Right lobe of liver (tissue), 6 donors: ENCODE measurements around the gene ZNF697. TPM values are rescaled to one million over a fixed set of nuclear protein-coding genes. Genes with fewer than 3 reads are reported as not detected.
"Not testable (repeated sequence)": the region's sequence is repeated elsewhere in the genome, so short reads cannot be mapped to it uniquely, and the experiment has no call there.

Source experiments
- ATAC-seq, 4 donors: fragments of 200-7000 bp; cut with Tn5 transposase; one replicate each; pipeline ENCODE4 v1.9.1; 2020; ENCODE audit warnings: mild to moderate bottlenecking in 4 of 4, moderate library complexity in 4 of 4
- DNase-seq, 3 donors: peaks; one replicate each; pipeline ENCODE4 v3.0.0-alpha.2; 2020
- H3K27ac ChIP-seq, 3 donors: fragments of 200-600 bp; one replicate each; pipeline ENCODE4 v1.8.0; 2022
- H3K27me3 ChIP-seq, 2 donors: fragments of 200-600 bp; one replicate each; pipeline ENCODE4 v1.8.0; 2022
- H3K36me3 ChIP-seq, 4 donors: fragments of 200-600 bp; sonication (generic) in 1 of 4; one replicate each; pipeline versions ENCODE4 v1.5.1 to v1.8.0; 2017 to 2022; ENCODE audit warnings: control low read depth in 1 of 4
- H3K4me1 ChIP-seq, 4 donors: fragments of 200-600 bp; sonication (generic) in 1 of 4; one replicate each; pipeline versions ENCODE4 v1.5.1 to v1.8.0; 2017 to 2022; ENCODE audit warnings: control low read depth in 1 of 4
- H3K4me3 ChIP-seq, 3 donors: fragments of 200-600 bp; one replicate each; pipeline ENCODE4 v1.8.0; 2022
- H3K9me3 ChIP-seq, 4 donors: fragments of 200-600 bp; sonication (generic) in 1 of 4; one replicate each; pipeline versions ENCODE4 v1.5.1 to v1.8.0; 2017 to 2022; ENCODE audit warnings: control low read depth in 1 of 4
- POLR2A ChIP-seq: fragments of 450-650 bp; IDR thresholded peaks from one replicate; pipeline ENCODE4 v1.6.1; 2017; ENCODE audit warnings: antibody characterized with exemption, mild to moderate bottlenecking
- WGBS: methylation state at CpG from one replicate; pipeline ENCODE4 v1.1.6; 2018; ENCODE audit warnings: low coverage, low lambda C conversion rate; ENCODE audit not compliant: insufficient coverage; ENCODE audit errors: missing lambda C conversion rate; 5-methylcytosine and 5-hydroxymethylcytosine counted together
- intact Hi-C, 2 donors: fragments of 100-400 bp; cut with DNase I; formaldehyde crosslinking; loops; one replicate each; pipeline versions ENCODE4 v1.11.2 to v1.14.1; 2022
- long read RNA-seq: library from polyadenylated mRNA; unstranded; transcript quantifications from one replicate; pipeline ENCODE4 v2.0.0, GENCODE V29; 2019
- total RNA-seq, 6 experiments: library from RNA; depleted of rRNA in 2 of 6; stranded (reverse); fragments of >200 nt in 2 of 6; fragmentation: NEBNext Ultra II Directional in 3 of 6; extraction: Animal tissue kit (Norgen Biotek cat#: 25700) in 3 of 6; gene quantifications; one replicate each; pipeline versions ENCODE4 v1.1.0 to v1.2.4, GENCODE V29; 2016 to 2023
- TF ChIP-seq, protein P1 (sequence below), 4 donors: fragments of 200-600 bp in 3 of 4; fragments of 450-650 bp in 1 of 4; IDR thresholded peaks; one replicate each; pipeline versions ENCODE4 v1.5.1 to v1.8.0; 2016 to 2022; ENCODE audit warnings: antibody characterized with exemption in 4 of 4, mild to moderate bottlenecking in 2 of 4
- donor health status: DM: no; HTN: yes; CAD: no.
- donor health status: DM: no; HTN: no; CAD: no.
- donor health status: DM: no; HTN: no; CAD: no.
- donor health status: DM: no; HTN: yes; CAD: no.
- donor health status: DM: no; HTN: yes; CAD: no.

The ZNF697 gene
- 1 to 10 TPM; 2.6 to 6.9 (median 3.4) TPM for total RNA-seq
- long read RNA-seq: 0 reads

- TF ChIP-seq POLR2A: peak; percentile 97
- TF ChIP-seq, protein P1, sequence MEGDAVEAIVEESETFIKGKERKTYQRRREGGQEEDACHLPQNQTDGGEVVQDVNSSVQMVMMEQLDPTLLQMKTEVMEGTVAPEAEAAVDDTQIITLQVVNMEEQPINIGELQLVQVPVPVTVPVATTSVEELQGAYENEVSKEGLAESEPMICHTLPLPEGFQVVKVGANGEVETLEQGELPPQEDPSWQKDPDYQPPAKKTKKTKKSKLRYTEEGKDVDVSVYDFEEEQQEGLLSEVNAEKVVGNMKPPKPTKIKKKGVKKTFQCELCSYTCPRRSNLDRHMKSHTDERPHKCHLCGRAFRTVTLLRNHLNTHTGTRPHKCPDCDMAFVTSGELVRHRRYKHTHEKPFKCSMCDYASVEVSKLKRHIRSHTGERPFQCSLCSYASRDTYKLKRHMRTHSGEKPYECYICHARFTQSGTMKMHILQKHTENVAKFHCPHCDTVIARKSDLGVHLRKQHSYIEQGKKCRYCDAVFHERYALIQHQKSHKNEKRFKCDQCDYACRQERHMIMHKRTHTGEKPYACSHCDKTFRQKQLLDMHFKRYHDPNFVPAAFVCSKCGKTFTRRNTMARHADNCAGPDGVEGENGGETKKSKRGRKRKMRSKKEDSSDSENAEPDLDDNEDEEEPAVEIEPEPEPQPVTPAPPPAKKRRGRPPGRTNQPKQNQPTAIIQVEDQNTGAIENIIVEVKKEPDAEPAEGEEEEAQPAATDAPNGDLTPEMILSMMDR (IDR thresholded peaks at IDR 0.05): peak in 2 of 4 donors; percentile 21 to 38
- no peaks in the 10 kb centered on the region for H3K9me3 ChIP-seq
- H3K4me3 ChIP-seq: peak within 1 kb of the TSS; percentile 80 to 84 (median 83)
- no peaks in the 10 kb centered on the region for H3K36me3 ChIP-seq
- peak within 1 kb of the TSS; percentile 89 to 94 (median 91) for H3K27ac ChIP-seq
- DNase-seq: peak; percentile 98 to 100 (median 99)
- H3K4me1 ChIP-seq: peaks cover 0 to 7% (median 3%) of the 10 kb centered on the region in 4 donors
- H3K27me3 ChIP-seq: no peaks in the 10 kb centered on the region
- ATAC-seq: peak; percentile 91 to 98 (median 94)
- WGBS: under 1% methylated on average over 40 of the region's 81 CpGs
- intact Hi-C loops: no loop called here
Observed at GRCh38 chr1:119647734-119648619, at the start of gene ZNF697. ZNF697 (minus strand) TSS chr1:119648266; CDS start chr1:119626100, 22,166 bp downstream.

GRCh38 chr1:119697598-119697997 is 49.5 kb upstream of the ZNF697 start:
- Histone ChIP-seq H3K4me3 (no peak overlapping the region), H3K27me3 (no peaks in the 10 kb centered on the region), H3K36me3 (no peaks in the 10 kb centered on the region), H3K9me3 (peaks cover 0 to 5% (median 0%) of the 10 kb centered on the region in 4 donors), H3K27ac (no peak overlapping the region), H3K4me1 (no peaks in the 10 kb centered on the region)
- WGBS: 64% methylated on average over 3 of the region's 3 CpGs
- TF ChIP-seq POLR2A: no peak
- TF ChIP-seq, protein P1 (IDR thresholded peaks at IDR 0.05): no peak
- no peak for ATAC-seq
- intact Hi-C loops: no loop called here
- DNase-seq: no peak

DNA sequence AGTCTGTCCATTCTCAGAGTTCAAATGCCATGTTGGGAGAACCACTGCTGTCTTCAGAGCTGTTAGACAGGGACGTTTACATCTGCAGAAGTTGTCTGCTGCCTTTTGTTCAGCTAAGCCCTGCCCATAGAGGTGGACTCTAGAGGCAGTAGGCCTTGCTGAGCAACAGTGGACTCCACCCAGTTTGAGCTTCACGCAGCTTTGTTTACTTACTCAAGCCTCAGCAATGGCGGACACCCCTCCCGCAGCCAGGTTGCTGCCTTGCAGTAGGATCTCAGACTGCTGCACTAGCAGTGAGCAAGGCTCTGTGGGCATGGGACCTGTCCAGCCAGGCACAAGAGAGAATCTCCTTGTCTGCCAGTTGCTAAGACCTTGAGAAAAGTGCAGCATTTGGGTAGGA is 48.8 kb upstream of the ZNF697 start:
- intact Hi-C loops, H3K27ac ChIP-seq, ATAC-seq, H3K27me3 ChIP-seq, DNase-seq, H3K9me3 ChIP-seq, H3K4me3 ChIP-seq, H3K4me1 ChIP-seq, H3K36me3 ChIP-seq: not testable (repeated sequence)
- WGBS: 83% methylated on average over 2 of the region's 4 CpGs

GRCh38 chr1:119689511-119689910 is 41.4 kb upstream of the ZNF697 start:
- intact Hi-C loops: no loop called here
- DNase-seq: no peak
- H3K36me3 ChIP-seq: no peaks in the 10 kb centered on the region

DNA sequence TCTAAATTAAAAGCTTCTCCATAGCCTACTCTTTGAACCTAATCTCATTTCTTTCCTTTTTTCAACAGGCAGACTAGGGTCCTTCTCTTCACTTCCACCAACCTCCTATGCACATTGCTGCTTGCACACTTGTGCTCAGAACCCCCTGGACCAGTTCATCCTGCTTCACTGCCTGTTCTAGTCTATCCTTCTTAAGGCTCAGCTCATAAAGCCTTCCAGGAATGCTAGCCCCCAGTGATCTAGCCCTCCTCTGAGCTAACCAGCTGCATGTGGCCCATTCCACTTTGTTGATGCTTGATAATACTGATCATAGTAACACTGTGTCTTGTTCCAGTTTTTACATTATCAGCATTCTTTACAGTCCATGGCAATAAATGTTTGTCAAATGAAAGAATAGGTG is 40.7 kb upstream of the ZNF697 start:
- no peak overlapping the region for H3K27ac ChIP-seq

More at GRCh38 chr1:119689511-119689910, 41.4 kb upstream of the ZNF697 start:
- Histone ChIP-seq H3K27me3 (no peaks in the 10 kb centered on the region), H3K4me3 (no peak overlapping the region), H3K9me3 (no peaks in the 10 kb centered on the region), H3K27ac (no peak overlapping the region), H3K4me1 (no peaks in the 10 kb centered on the region)
- no peak for ATAC-seq
- no peak for TF ChIP-seq POLR2A
- TF ChIP-seq, protein P1 (IDR thresholded peaks at IDR 0.05): no peak

More for the DNA sequence above, 40.7 kb upstream of the ZNF697 start:
- intact Hi-C loops: no loop called here
- Histone ChIP-seq H3K4me3 (no peak overlapping the region), H3K27me3 (no peaks in the 10 kb centered on the region), H3K4me1 (no peaks in the 10 kb centered on the region), H3K36me3 (no peaks in the 10 kb centered on the region), H3K9me3 (no peaks in the 10 kb centered on the region)
- DNase-seq (no peak), ATAC-seq (no peak)
- TF ChIP-seq, protein P1 (IDR thresholded peaks at IDR 0.05): no peak
- no peak for TF ChIP-seq POLR2A
